Aorta (tissue), 5 donors: ENCODE measurements around the gene NUBP1. TPM values are rescaled to one million over a fixed set of nuclear protein-coding genes. Genes with fewer than 3 reads are reported as not detected.
"Not testable (repeated sequence)": the region's sequence is repeated elsewhere in the genome, so short reads cannot be mapped to it uniquely, and the experiment has no call there.

Source experiments
- ATAC-seq: fragments of 200-7000 bp; cut with Tn5 transposase; one replicate; pipeline ENCODE4 v1.9.1; 2022; ENCODE audit warnings: moderate library complexity; ENCODE audit not compliant: low FRiP score
- DNase-seq, 2 donors: peaks; one replicate each; pipeline ENCODE4 v3.0.0-alpha.2; 2020
- H3K27ac ChIP-seq, 2 donors: one replicate each; pipeline ENCODE4 v1.5.1; 2013; ENCODE audit warnings: low read length in 2 of 2, mild to moderate bottlenecking in 2 of 2, moderate library complexity in 2 of 2, control low read depth in 1 of 2, inconsistent platforms in 1 of 2, low read depth in 1 of 2
- H3K27me3 ChIP-seq, 2 donors: one replicate each; pipeline ENCODE4 v1.6.1; 2013; ENCODE audit warnings: control low read depth in 1 of 2, low read length in 1 of 2, mild to moderate bottlenecking in 1 of 2, moderate library complexity in 1 of 2; ENCODE audit not compliant: insufficient read depth in 2 of 2, control insufficient read depth in 1 of 2
- H3K36me3 ChIP-seq, 2 donors: one replicate each; pipeline ENCODE4 v1.6.1; 2013; ENCODE audit warnings: control low read depth in 1 of 2, low read length in 1 of 2, mild to moderate bottlenecking in 1 of 2; ENCODE audit not compliant: insufficient read depth in 2 of 2, control insufficient read depth in 1 of 2
- H3K4me1 ChIP-seq, 2 donors: one replicate each; pipeline ENCODE4 v1.6.1; 2013; ENCODE audit warnings: low read length in 2 of 2, control low read depth in 1 of 2, mild to moderate bottlenecking in 1 of 2, moderate library complexity in 1 of 2; ENCODE audit not compliant: insufficient read depth in 2 of 2, control insufficient read depth in 1 of 2
- H3K4me3 ChIP-seq, 2 donors: one replicate each; pipeline ENCODE4 v1.5.1; 2013; ENCODE audit warnings: low read length in 2 of 2, control low read depth in 1 of 2, mild to moderate bottlenecking in 1 of 2
- H3K9me3 ChIP-seq: one replicate; pipeline ENCODE4 v1.6.1; 2013; ENCODE audit warnings: mild to moderate bottlenecking, low read length; ENCODE audit not compliant: control insufficient read depth
- WGBS, 2 donors: extraction: QIAGEN DNeasy Blood & Tissue Kit; methylation state at CpG; one replicate each; pipeline ENCODE4 v1.1.7; 2013; 5-methylcytosine and 5-hydroxymethylcytosine counted together
- intact Hi-C, 2 donors: fragments of 100-400 bp; cut with DNase I; formaldehyde crosslinking; loops; one replicate each; pipeline versions ENCODE4 v1.14.2 to v1.15.0; 2022
- polyA plus RNA-seq, 2 donors: library from polyadenylated mRNA; stranded (reverse); fragments of 200-250 nt; gene quantifications; one replicate each; pipeline ENCODE4 v1.2.3, GENCODE V29; 2013
- total RNA-seq, 2 donors: library from RNA; stranded (reverse); fragmentation: NEBNext Ultra II Directional; extraction: Animal tissue kit (Norgen Biotek cat#: 25700); gene quantifications; one replicate each; pipeline ENCODE4 v1.2.1, GENCODE V29; 2021
- donor health status: healthy with polysubstance abuse.
- donor health status: Bipolar disorder and iron deficiency.
- donor health status: DM: no; HTN: no; CAD: no.
- donor health status: DM: no; HTN: no; CAD: no.
- donor health status: DM: yes; HTN: yes; CAD: no.

Gene NUBP1
- total and polyA plus RNA-seq, 4 donors, result 29.6 to 37.2 (median 31.3) TPM

DNA sequence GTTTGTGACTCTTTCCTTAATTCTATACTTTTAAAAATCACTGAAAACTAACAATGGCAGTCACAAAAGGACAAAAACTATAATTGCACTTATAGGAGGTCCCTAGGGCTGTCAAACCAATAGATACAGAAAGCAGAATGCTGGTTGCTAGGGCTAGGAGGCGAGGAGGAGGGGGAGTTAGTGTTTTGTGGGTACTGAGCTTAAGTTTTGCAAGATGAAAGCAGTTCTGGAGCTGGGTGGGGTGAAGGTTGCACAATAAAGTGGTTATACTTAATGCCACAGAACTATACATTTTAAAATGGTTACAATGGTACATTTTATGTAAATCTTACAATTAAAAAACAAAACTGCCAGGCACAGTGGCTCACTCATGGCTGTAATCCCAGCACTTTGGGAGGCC lies 27.3 kb downstream of the NUBP1 start:
- no peaks in the 10 kb centered on the region for H3K27me3 ChIP-seq
- no peaks in the 10 kb centered on the region for H3K4me1 ChIP-seq
- intact Hi-C loops, result no loop called here
- 89 to 95% methylated on average over 1 of the region's 1 CpG for WGBS, 2 donors
- no peak overlapping the region for H3K4me3 ChIP-seq
- H3K9me3 ChIP-seq, result no peaks in the 10 kb centered on the region
- no peak overlapping the region for H3K27ac ChIP-seq
- no peak for ATAC-seq
- H3K36me3 ChIP-seq, result peaks cover 0 to 4% of the 10 kb centered on the region in 2 donors
- no peak for DNase-seq

DNA sequence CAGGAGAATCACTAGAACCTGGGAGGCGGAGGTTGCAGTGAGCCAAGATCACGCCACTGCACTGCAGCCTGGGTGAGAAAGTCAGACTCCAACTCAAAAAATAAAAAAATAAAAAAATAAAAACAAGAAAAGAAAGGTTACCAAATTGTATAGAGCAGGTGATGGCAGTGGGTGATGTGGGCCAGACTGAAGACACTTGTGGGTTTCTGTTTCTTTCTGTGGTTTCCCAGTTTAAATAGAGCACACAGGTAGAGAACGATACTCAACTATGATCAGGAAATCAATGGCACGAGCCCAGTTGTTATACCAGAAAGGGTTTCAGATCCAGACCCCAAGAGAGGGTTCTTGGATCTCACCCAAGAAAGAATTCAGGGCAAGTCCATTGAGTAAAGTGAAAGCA lies 32.6 kb downstream of the NUBP1 start:
- ATAC-seq (no peak), DNase-seq (no peak)
- H3K9me3 ChIP-seq, result no peaks in the 10 kb centered on the region
- intact Hi-C loops, result no loop called here
- no peaks in the 10 kb centered on the region for H3K4me1 ChIP-seq
- H3K27me3 ChIP-seq, result no peaks in the 10 kb centered on the region
- no peak overlapping the region for H3K27ac ChIP-seq
- H3K36me3 ChIP-seq, result no peaks in the 10 kb centered on the region
- no peak overlapping the region for H3K4me3 ChIP-seq
- WGBS, 2 donors, result 87 to 90% methylated on average over 4 of the region's 4 CpGs

DNA sequence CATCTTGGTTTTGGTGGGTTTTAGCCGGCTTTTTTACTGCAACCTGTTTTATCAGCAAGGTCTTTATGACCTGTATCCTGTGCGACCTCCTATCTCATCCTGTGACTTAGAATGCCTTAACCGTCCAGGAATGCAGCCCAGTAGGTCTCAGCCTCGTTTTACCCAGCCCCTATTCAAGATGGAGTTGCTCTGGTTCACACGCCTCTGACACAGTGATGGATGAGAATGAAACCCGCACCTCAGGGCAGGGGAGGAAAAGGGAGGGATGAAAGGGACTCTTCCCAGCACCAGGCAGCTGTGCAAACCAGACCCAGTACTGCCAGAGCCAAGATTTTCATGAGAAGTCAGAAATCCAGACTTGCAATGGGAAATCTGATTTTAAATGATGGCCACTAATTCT lies 33.3 kb downstream of the NUBP1 start:
- WGBS, 2 donors, result 78 to 79% methylated on average over 6 of the region's 6 CpGs
- intact Hi-C loops, H3K4me1 ChIP-seq, H3K9me3 ChIP-seq, DNase-seq, H3K36me3 ChIP-seq, ATAC-seq, H3K27me3 ChIP-seq, H3K4me3 ChIP-seq, H3K27ac ChIP-seq: not testable (repeated sequence)

DNA sequence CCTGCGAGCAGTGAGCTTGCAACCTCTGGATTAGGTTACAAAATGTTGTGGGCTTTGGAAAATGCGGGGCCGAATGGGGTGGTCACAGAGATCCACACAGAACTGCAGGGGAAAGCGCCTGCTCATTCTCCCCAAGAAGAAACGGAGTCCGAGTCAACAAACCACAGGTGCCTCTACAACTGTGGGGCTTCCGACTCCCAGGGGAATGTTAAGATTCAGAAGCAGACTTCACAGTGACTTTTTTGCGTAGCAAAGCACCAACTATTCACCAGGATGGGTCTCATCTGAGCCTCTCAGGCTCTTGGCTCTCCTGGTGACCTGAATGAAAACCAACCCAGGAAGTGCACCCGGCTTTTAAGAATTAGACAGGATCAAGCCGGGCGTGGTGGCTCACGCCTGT lies 33.7 kb downstream of the NUBP1 start:
- Histone ChIP-seq H3K4me1 (no peaks in the 10 kb centered on the region), H3K9me3 (no peaks in the 10 kb centered on the region), H3K36me3 (no peaks in the 10 kb centered on the region), H3K4me3 (no peak overlapping the region), H3K27ac (no peak overlapping the region), H3K27me3 (no peaks in the 10 kb centered on the region)
- DNase-seq, result no peak
- 95 to 96% methylated on average over 12 of the region's 12 CpGs for WGBS, 2 donors
- ATAC-seq, result no peak
- intact Hi-C loops, result no loop called here

DNA sequence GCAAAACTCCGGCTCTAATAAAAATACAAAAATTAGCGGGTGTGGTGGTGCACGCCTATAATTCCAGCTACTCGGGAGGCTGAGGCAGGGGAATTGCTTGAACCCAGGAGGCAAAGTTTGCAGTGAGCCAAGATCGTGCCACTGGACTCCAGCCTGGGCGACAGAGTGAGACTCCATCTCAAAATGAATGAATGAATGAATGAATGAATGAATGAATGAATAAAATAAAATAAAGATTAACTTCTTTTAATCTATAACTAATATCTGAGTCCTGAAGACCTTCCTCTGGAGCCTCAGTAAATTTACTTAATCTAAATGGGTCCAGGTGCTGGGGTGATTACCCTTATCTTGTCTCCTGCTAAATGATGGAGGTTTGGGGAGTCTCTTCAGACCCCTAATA lies 36.3 kb downstream of the NUBP1 start:
- H3K9me3 ChIP-seq, DNase-seq, ATAC-seq, H3K36me3 ChIP-seq, H3K4me3 ChIP-seq, H3K27ac ChIP-seq, H3K4me1 ChIP-seq, H3K27me3 ChIP-seq, intact Hi-C loops: not testable (repeated sequence)
- WGBS, 2 donors, result 97 to 98% methylated on average over 6 of the region's 6 CpGs

DNA sequence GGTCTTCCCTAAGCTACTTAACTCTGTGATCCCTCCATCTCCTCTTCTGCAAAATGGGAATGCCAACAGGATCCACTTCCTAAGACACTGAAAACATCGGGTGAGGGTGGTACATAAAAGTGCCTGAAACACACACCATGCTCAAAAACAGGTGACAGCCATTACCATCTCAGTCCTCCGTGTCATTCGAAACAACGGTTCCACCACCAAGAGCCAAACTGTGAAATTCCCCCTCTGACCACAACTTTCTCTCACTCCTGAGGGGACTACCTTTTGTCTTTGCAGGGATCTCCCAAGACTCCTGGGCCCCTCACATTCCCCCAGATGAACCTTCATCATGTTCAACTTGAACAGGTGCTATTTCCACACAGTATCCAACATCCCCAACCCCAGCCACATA lies 37.0 kb downstream of the NUBP1 start:
- Histone ChIP-seq H3K27ac (no peak overlapping the region), H3K36me3 (no peaks in the 10 kb centered on the region), H3K27me3 (no peaks in the 10 kb centered on the region), H3K4me1 (no peaks in the 10 kb centered on the region), H3K9me3 (no peaks in the 10 kb centered on the region), H3K4me3 (no peak overlapping the region)
- DNase-seq, result no peak
- no peak for ATAC-seq
- 91 to 93% methylated on average over 4 of the region's 4 CpGs for WGBS, 2 donors
- intact Hi-C loops, result no loop called here

DNA sequence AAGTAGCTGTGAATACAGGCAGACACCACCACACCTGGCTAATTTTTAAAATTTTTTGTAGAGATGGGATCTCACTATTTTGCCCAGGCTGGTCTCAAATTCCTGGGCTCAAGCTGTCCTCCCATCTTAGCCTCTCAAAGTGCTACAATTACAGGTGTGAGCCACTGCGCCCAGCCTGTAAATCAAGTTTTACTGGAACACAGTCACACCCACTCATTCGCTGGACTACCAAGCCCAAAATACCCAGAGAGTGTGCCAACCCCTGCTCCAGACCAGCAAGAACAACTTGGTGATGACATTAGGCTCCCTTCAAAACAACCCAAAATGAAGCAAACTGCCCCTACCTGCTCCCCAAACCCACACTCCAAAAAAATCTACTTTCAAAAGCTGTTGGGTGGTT lies 39.0 kb downstream of the NUBP1 start:
- Histone ChIP-seq H3K27me3 (no peaks in the 10 kb centered on the region), H3K4me1 (no peaks in the 10 kb centered on the region), H3K9me3 (no peaks in the 10 kb centered on the region), H3K27ac (no peak overlapping the region), H3K36me3 (no peaks in the 10 kb centered on the region), H3K4me3 (no peak overlapping the region)
- WGBS, 2 donors, result 94 to 98% methylated on average over 2 of the region's 2 CpGs
- DNase-seq (no peak), ATAC-seq (no peak)
- intact Hi-C loops, result no loop called here

DNA sequence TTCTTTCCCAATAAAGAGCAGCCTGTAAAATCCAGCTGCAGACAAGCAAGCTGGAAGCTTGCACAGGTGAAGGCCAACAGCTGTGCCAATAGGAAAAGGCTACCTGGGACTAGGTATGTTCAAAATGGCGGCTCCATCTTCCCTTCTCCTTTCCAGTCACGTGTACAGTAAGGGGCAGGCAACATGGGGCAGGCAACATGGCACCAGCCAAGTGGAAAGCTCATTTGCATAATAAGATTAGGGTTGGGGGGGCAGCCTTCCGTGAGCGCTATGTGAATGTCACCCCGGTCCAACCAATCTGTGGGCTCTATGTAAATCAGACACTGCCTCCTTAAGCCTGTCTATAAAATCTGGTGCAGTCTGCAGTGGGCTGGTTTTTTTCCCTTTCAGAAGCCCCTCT lies 43.7 kb downstream of the NUBP1 start:
- WGBS, 2 donors, result 92 to 95% methylated on average over 5 of the region's 5 CpGs
- ATAC-seq, result no peak
- Histone ChIP-seq H3K9me3 (no peaks in the 10 kb centered on the region), H3K27me3 (no peaks in the 10 kb centered on the region), H3K4me3 (no peak overlapping the region), H3K36me3 (no peaks in the 10 kb centered on the region), H3K27ac (no peak overlapping the region), H3K4me1 (no peaks in the 10 kb centered on the region)
- DNase-seq, result no peak
- intact Hi-C loops, result no loop called here

DNA sequence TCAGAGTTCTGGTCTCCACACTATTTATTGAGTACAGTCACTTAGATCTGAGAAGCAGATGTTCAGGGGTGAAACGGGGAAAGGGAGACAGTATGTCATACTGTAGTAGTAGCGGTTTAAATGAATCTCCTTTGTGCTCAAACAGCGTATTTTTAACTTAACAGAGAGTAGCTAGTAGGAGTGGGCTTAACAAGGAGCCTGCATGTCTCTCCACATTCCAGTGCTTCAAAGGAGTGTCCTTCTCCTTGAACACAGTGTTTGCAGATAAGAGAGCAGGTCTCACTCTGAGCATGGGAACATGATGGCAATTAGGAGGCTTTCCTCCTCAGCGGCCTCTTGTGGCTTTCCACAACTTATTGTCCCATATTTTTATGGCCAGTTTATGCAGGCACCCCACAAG lies 45.0 kb downstream of the NUBP1 start:
- H3K27me3 ChIP-seq, DNase-seq, H3K36me3 ChIP-seq, ATAC-seq, H3K9me3 ChIP-seq, H3K4me1 ChIP-seq, H3K4me3 ChIP-seq, H3K27ac ChIP-seq, intact Hi-C loops: not testable (repeated sequence)
- WGBS, 2 donors, result 90 to 93% methylated on average over 4 of the region's 4 CpGs
